NCI-H2107 treated with DMSO at 0.1 percent for 48 hours (cell line): ENCODE results near the gene ING5.
"Not testable (repeated sequence)": the region's sequence is repeated elsewhere in the genome, so short reads cannot be mapped to it uniquely, and the experiment has no call there.

Experiments used
- DNase-seq: peaks from one replicate; lab custom pipeline; 2025; ENCODE audit not compliant: unreplicated experiment; lab: John Stamatoyannopoulos, UW

The ING5 gene

GRCh38 chr2:241701399-241702154 is at the start of gene ING5:
TSS of gene ING5 (plus strand) at chr2:241702039. CDS start at chr2:241702066, 27 bp downstream.
- peak; percentile 56 for DNase-seq

- no peak for DNase-seq
These were observed 49.7 kb upstream of the ING5 start for GRCh38 chr2:241652142-241652541.

- DNase-seq, result no peak
These were observed 49.1 kb upstream of the ING5 start for GRCh38 chr2:241652722-241653121.

- no peak for DNase-seq
These were observed 48.6 kb upstream of the ING5 start for GRCh38 chr2:241653210-241653750.

GRCh38 chr2:241654551-241654950 is 47.3 kb upstream of the ING5 start:
- no peak for DNase-seq

GRCh38 chr2:241655516-241656189 is 46.2 kb upstream of the ING5 start:
- DNase-seq, result no peak

- DNase-seq, result no peak
These were observed 45.6 kb upstream of the ING5 start for GRCh38 chr2:241656190-241656741.

- DNase-seq, result no peak
These were observed 44.0 kb upstream of the ING5 start for GRCh38 chr2:241657786-241658254.

GRCh38 chr2:241658296-241658695 is 43.5 kb upstream of the ING5 start:
- DNase-seq, result no peak

GRCh38 chr2:241659150-241659739 is 42.6 kb upstream of the ING5 start:
- DNase-seq, result peak; percentile 51

GRCh38 chr2:241660593-241661213 is 41.1 kb upstream of the ING5 start:
- no peak for DNase-seq

- not testable (repeated sequence) for DNase-seq
These were observed 39.1 kb upstream of the ING5 start for GRCh38 chr2:241662731-241663130.

GRCh38 chr2:241665731-241666440 is 36.0 kb upstream of the ING5 start:
- no peak for DNase-seq

GRCh38 chr2:241666627-241667400 is 35.0 kb upstream of the ING5 start:
- no peak for DNase-seq

- DNase-seq, result no peak
These were observed 33.5 kb upstream of the ING5 start for GRCh38 chr2:241668354-241668753.

- no peak for DNase-seq
These were observed 33.0 kb upstream of the ING5 start for GRCh38 chr2:241668839-241669238.

- no peak for DNase-seq
These were observed 31.3 kb upstream of the ING5 start for GRCh38 chr2:241670333-241671110.

GRCh38 chr2:241671457-241672240 is 30.2 kb upstream of the ING5 start:
- no peak for DNase-seq
